Measurements from ENCODE around the gene UBTD1.

DNA sequence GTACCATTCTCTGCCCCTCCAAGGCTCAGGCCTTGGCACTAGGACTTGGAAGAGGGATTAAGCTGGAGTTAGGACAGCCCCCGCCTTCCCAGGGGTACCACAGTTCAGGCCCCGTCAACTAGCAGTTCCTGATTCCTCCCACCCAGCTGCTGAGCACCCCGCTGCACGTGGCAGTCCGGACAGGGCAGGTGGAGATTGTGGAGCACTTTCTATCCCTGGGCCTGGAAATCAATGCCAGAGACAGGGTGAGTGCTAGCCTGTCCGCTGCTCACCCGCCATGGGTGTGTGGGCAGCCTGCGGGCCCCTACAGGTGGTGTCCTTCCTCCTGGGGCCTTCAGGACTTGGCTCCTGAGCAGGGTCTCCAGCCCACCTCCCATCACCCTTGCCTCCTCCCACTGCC, 83.4 kb downstream of the UBTD1 start:
- TF ChIP-seq, protein P1, sequence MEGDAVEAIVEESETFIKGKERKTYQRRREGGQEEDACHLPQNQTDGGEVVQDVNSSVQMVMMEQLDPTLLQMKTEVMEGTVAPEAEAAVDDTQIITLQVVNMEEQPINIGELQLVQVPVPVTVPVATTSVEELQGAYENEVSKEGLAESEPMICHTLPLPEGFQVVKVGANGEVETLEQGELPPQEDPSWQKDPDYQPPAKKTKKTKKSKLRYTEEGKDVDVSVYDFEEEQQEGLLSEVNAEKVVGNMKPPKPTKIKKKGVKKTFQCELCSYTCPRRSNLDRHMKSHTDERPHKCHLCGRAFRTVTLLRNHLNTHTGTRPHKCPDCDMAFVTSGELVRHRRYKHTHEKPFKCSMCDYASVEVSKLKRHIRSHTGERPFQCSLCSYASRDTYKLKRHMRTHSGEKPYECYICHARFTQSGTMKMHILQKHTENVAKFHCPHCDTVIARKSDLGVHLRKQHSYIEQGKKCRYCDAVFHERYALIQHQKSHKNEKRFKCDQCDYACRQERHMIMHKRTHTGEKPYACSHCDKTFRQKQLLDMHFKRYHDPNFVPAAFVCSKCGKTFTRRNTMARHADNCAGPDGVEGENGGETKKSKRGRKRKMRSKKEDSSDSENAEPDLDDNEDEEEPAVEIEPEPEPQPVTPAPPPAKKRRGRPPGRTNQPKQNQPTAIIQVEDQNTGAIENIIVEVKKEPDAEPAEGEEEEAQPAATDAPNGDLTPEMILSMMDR (IDR thresholded peaks at IDR 0.05) = no peak
- TF ChIP-seq POLR2A (IDR thresholded peaks at IDR 0.05) = no peak
- TF ChIP-seq POLR2AphosphoS5 (IDR thresholded peaks at IDR 0.05) = no peak
